Motor neuron (in vitro differentiated cells): Measurements from ENCODE around the gene TRIP10. TPM values are rescaled to one million over a fixed set of nuclear protein-coding genes. Genes with fewer than 3 reads are reported as not detected.
"Not testable (repeated sequence)": the region's sequence is repeated elsewhere in the genome, so short reads cannot be mapped to it uniquely, and the experiment has no call there.

Source experiments
- ATAC-seq, 8 experiments: fragments of 200-7000 bp; cut with Tn5 transposase; replicated peaks in 6 of 8; 2 replicates each; pipeline ENCODE4 v1.8.0; 2021; ENCODE audit warnings: mild to moderate bottlenecking in 8 of 8, moderate library complexity in 8 of 8
- H3K27ac ChIP-seq, 2 donors: fragments of 250-450 bp; sonication (Bioruptor Pico); 2 replicates each; pipeline ENCODE4 v1.9.0; 2021; ENCODE audit warnings: antibody characterized with exemption in 2 of 2, mild to moderate bottlenecking in 2 of 2, moderate library complexity in 1 of 2
- H3K4me1 ChIP-seq, 2 donors: fragments of 250-450 bp; sonication (Bioruptor Pico); replicated peaks in 1 of 2; 2 replicates each; pipeline ENCODE4 v1.6.1; 2021; ENCODE audit warnings: antibody characterized with exemption in 2 of 2, mild to moderate bottlenecking in 2 of 2, moderate library complexity in 1 of 2
- H3K4me3 ChIP-seq, 5 donors: fragments of 250-450 bp; sonication (Bioruptor Pico); 2 replicates each; pipeline ENCODE4 v1.9.0; 2021; ENCODE audit warnings: antibody characterized with exemption in 5 of 5, mild to moderate bottlenecking in 5 of 5, moderate library complexity in 4 of 5
- WGBS, 10 experiments: fragments of 450-650 bp; shearing (Covaris generic); methylation state at CpG; one replicate each; pipeline ENCODE4 v1.0.0; 2022; 5-methylcytosine and 5-hydroxymethylcytosine counted together
- in situ Hi-C, 9 experiments: fragments of 400-800 bp; cut with MboI; loops; one replicate each; pipeline ENCODE4 v1.15.0; 2021; ENCODE audit warnings: low sequenced_read_pairs in 9 of 9, low pct_unique_long_range_greater_than_20kb in 2 of 9; ENCODE audit not compliant: unreplicated experiment in 9 of 9
- total RNA-seq, 8 experiments: library from RNA; unstranded; fragments of 300-600 nt; gene quantifications; 2 replicates each; pipeline versions ENCODE4 v1.2.3 to v1.2.4, GENCODE V29; 2022

TRIP10 gene
- total RNA-seq, 8 experiments from 2014 or later, result 5.8 to 28.7 (median 9.2) TPM

DNA sequence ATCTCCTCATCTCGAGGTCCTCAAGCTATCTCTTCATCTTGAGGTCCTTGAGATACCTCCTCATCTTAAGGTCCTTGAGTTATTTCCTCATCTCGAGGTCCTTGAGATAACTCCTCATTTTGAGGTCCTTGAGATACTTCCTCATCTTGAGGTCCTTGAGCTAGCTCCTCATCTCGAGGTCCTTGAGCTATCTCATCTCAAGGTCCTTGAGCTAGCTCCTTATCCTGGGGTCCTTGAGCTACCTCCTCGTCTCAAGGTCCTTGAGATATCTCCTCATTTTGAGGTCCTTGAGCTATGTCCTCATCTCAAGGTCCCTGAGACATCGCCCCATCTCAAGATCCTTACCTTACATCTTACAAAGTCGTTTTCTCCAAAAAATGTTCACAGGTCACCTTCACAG is 51.8 kb downstream of the TRIP10 start:
- H3K4me1 ChIP-seq, result no peaks in the 10 kb centered on the region
- no peak overlapping the region for H3K4me3 ChIP-seq
- H3K27ac ChIP-seq, result no peak overlapping the region
- no peak for ATAC-seq
- in situ Hi-C loops, result no loop called here
- WGBS, 10 experiments, result 0 to 100% (median 8%) methylated on average over 1 to 4 of the region's 6 CpGs

DNA sequence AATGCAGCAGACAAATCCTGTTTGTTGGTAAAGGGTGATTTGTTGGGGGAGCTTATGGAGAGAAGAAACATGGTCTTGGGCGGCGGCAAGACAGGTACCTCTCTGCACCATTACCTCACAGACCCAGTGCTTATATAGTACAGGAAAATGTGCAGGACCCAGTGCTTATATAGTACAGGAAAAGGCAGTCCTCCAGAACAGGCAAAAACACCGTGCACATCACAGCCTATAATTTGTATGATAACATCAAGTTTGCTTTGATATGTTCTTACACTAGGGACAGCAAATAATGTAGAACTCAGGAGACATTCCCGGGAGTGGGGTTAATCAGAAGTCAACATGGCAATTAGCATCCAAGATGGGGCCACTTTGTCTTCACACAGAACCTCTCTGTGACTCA is 53.9 kb downstream of the TRIP10 start:
- H3K27ac ChIP-seq, result no peak overlapping the region
- no peak for ATAC-seq
- WGBS, 10 experiments, result 0 to 100% (median 65%) methylated on average over 1 to 4 of the region's 4 CpGs
- in situ Hi-C loops, result no loop called here
- no peaks in the 10 kb centered on the region for H3K4me1 ChIP-seq
- no peak overlapping the region for H3K4me3 ChIP-seq

- in situ Hi-C loops, result no loop called here
- no peak for ATAC-seq
- Histone ChIP-seq H3K4me1 (no peaks in the 10 kb centered on the region), H3K4me3 (no peak overlapping the region), H3K27ac (no peak overlapping the region)
- 20 to 87% (median 63%) methylated on average over 3 to 5 of the region's 5 CpGs for WGBS, 10 experiments
Measured at GRCh38 chr19:6793973-6794372, 54.5 kb downstream of the TRIP10 start.

- no peak for ATAC-seq
- Histone ChIP-seq H3K4me3 (no peak overlapping the region), H3K4me1 (no peaks in the 10 kb centered on the region), H3K27ac (no peak overlapping the region)
- in situ Hi-C loops, result no loop called here
- 38 to 76% (median 70%) methylated on average over 2 to 13 of the region's 13 CpGs; no CpG with 5 or more reads in 2 of the 10 experiments for WGBS, 10 experiments
Measured at GRCh38 chr19:6794686-6795431, 55.4 kb downstream of the TRIP10 start.

- Histone ChIP-seq H3K27ac (no peak overlapping the region), H3K4me3 (no peak overlapping the region), H3K4me1 (no peaks in the 10 kb centered on the region)
- WGBS, 10 experiments, result 0 to 100% (median 60%) methylated on average over 1 to 4 of the region's 4 CpGs; no CpG with 5 or more reads in 3 of the 10 experiments
- in situ Hi-C loops, result no loop called here
- ATAC-seq, result no peak
Measured at GRCh38 chr19:6796278-6796677, 56.8 kb downstream of the TRIP10 start.

- Histone ChIP-seq H3K4me3 (no peak overlapping the region), H3K27ac (no peak overlapping the region), H3K4me1 (no peaks in the 10 kb centered on the region)
- ATAC-seq, result no peak
- 40 to 100% (median 80%) methylated on average over 1 to 6 of the region's 9 CpGs; no CpG with 5 or more reads in 4 of the 10 experiments for WGBS, 10 experiments
- in situ Hi-C loops, result no loop called here
Measured at GRCh38 chr19:6797646-6798045, 58.2 kb downstream of the TRIP10 start.

DNA sequence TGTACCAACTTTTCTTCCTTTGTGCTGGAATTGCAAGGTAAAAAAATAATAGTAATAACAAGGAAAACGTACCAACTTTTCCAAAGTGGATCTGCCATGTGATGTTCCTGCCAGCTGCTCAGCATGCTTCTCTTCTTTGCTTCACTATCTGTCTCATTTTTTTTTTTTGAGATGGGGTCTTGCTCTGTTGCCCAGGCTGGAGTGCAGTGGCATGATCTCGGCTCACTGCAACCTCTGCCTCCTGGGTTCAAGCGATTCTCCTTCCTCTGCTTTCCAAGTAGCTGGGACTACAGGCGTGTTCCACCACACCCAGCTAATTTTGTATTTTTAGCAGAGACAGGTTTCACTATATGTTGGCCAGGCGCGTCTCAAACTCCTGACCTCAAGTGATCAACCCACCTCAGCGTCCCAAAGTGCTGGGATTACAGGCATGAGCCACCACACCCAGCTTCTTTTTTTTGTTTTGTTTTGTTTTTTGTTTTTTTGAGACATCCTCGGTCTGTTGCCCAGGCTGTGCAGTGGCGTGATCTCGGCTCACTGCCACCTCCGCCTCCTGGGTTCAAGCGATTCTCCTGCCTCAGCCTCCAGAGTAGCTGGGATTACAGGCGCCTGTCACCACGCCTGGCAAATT is 60.8 kb downstream of the TRIP10 start:
- in situ Hi-C loops, ATAC-seq: not testable (repeated sequence)
- WGBS, 10 experiments, result 47 to 80% (median 62%) methylated on average over 1 to 10 of the region's 14 CpGs; no CpG with 5 or more reads in 2 of the 10 experiments

GRCh38 chr19:6800991-6801484 is 61.6 kb downstream of the TRIP10 start:
- H3K4me1 ChIP-seq, result no peaks in the 10 kb centered on the region
- H3K4me3 ChIP-seq, result no peak overlapping the region
- in situ Hi-C loops, result no loop called here
- H3K27ac ChIP-seq, result no peak overlapping the region
- WGBS, 10 experiments, result 13 to 82% (median 51%) methylated on average over 1 to 7 of the region's 10 CpGs; no CpG with 5 or more reads in 2 of the 10 experiments
- no peak for ATAC-seq

More for the DNA sequence above, 60.8 kb downstream of the TRIP10 start:
- not testable (repeated sequence) for H3K27ac ChIP-seq, H3K4me1 ChIP-seq, H3K4me3 ChIP-seq

Other genes with a start within 250 kb of the TRIP10 start
- gene TUBB4A, start 237.4 kb upstream of the TRIP10 start, total RNA-seq, result 10 to 100 TPM in 6 of 8 experiments, 1 to 10 TPM in 2; 4.8 to 32.5 (median 15.1) TPM
- gene TNFSF9, start 208.7 kb upstream of the TRIP10 start, total RNA-seq, result 100 to 1,000 TPM in 1 of 8 experiments, 10 to 100 TPM in 2, 1 to 10 TPM in 5; 1.7 to 118 (median 5.9) TPM
- gene CD70, start 148.5 kb upstream of the TRIP10 start, total RNA-seq, result 100 to 1,000 TPM in 3 of 8 experiments, 10 to 100 TPM in 2, 1 to 10 TPM in 2, under 1 TPM in 1; 0.71 to 175 (median 11.5) TPM
- gene TNFSF14, start 69.5 kb upstream of the TRIP10 start, total RNA-seq, result under 1 TPM in 6 of 8 experiments, not detected in 2; 0.04 to 0.77 (median 0.32) TPM
- gene C3, start 19.0 kb upstream of the TRIP10 start, total RNA-seq, result 100 to 1,000 TPM in 3 of 8 experiments, 1 to 10 TPM in 2, under 1 TPM in 2, not detected in 1; 0.29 to 441 (median 3.3) TPM
- 10 to 100 TPM; 19.0 to 76.9 (median 31.0) TPM for gene GPR108, start 2.1 kb upstream of the TRIP10 start, total RNA-seq
- 1 to 10 TPM in 3 of 8 experiments, under 1 TPM in 5; 0.07 to 3.1 (median 0.29) TPM for gene SH2D3A, start 27.8 kb downstream of the TRIP10 start, total RNA-seq
- under 1 TPM in 4 of 8 experiments, not detected in 4; 0.29 to 0.66 (median 0.36) TPM for gene VAV1, start 33.0 kb downstream of the TRIP10 start, total RNA-seq
- not detected for gene ADGRE1, start 147.9 kb downstream of the TRIP10 start, total RNA-seq